ENCODE measurements around the gene CTSE. TPM values are rescaled to one million over a fixed set of nuclear protein-coding genes. Genes with fewer than 3 reads are reported as not detected.
A peak's percentile ranks its signal among the peaks of the same experiment; 100 is the strongest.
"Not testable (repeated sequence)": the region's sequence is repeated elsewhere in the genome, so short reads cannot be mapped to it uniquely, and the experiment has no call there.

Gene CTSE
- not detected for total RNA-seq
- long read RNA-seq: 0 reads

DNA sequence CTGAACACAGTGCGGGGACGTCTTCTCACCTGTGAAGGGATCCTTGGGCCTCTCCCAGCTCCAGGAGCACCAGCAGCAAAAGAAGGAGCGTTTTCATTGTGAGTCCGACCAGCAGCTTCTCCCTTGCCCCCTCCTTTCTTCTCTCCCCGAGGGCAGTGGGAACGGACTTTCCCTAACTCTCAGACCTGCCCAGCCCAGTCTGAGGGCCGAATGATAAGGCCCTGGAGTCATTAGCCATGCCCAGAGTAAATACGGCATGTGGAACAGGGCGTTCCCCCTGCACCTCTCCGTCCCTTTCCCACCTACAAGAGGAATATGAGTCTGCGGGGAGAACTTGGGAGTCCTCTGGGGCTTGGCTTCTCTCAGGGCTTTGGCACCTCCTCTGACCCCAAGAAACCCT, at the start of gene CTSE:
Gene CTSE, minus strand, starts transcription at position 201 of the 400 bp plus-strand sequence. Its CDS starts 104 bp downstream, at position 97.
- DNase-seq (ENCODE audit: missing footprints) (no peak), ATAC-seq (no peak)
- intact Hi-C loops (cut with DNase I): no loop called here

DNA sequence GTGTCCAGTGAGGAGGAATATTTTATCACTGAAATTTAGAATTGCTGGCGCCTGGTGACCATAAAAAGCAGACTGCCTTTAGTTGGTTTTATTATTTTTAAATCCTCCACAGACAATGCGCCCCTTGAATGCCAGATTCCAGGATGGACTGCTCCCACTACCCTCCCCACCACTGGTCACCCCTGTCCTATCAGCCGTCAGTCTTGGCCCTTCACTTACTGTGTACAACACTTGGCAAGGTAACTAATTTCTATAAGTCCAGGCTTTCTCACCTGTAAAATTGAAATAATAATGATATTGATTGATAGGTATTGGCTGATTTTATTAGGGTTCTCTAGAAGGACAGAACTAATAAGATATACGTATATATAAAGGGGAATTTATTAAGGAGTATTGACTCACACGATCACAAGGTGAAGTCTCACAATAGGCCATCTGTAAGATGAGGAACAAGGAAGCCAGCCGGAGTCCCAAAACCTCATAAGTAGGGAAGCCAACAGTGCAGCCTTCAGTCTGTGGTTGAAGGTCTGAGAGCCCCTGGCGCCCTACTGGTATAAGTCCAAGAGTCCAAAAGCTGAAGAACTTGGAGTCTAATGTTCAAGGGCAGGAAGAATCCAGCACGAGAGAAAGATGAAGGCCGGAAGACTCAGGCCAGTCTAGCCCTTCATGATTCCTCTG, 47.1 kb upstream of the CTSE start:
- no peak for DNase-seq (ENCODE audit: missing footprints)
- intact Hi-C loops (cut with DNase I): no loop called here
- ATAC-seq: no peak

DNA sequence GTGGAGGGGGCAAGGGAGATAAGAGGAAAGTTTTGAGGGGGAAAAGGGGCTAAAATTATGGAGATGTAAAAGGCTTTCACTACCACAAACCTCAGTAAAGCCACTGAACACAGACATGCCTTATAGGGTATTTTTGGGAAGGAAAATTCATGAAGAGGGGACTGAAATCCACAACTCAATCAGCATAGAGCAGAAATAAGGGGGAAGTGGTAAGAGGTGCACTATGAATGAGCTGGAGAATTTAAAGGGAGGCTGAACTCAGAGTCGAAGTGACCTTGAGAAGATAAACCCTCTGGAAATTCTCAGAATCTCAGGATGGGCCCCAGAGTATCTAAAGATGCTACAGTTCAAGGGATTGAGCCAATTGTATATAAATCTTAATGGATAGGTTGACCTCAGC, 44.6 kb upstream of the CTSE start:
- DNase-seq (ENCODE audit: missing footprints): no peak
- no peak for ATAC-seq
- intact Hi-C loops (cut with DNase I): no loop called here

DNA sequence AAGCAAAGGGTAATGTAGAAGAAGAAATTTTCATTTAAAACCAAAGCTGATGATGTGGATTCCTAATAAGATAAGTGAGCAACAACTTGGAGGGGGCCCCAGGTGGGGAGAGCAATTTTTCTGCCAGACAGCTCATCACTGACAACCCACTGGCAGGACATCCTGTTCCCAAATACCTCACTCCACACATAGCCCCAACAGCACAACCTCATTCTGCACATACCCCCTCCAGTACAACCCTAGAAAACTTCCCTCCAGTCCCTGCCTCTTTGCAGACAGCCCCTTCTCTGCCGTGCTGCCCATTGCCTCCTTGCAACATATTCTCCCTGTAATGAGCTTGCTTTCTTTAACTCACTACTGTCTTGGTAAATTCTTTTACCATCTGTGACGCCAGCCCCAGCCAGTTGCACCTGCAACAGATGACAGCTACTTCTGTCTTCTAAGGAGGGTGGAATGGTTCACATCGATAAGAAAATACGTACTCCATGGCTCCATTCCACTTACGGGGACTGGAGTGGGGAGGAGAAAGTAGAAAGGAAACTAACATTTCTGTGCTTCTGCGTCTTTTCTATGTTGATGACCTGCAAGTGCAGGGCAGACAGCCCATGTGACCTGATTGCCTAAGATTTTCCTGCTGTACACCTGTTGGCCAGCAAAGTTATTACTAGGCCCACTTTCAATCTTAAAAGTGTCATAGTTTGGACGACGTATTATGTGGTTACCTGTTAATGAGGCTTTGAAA, 44.0 kb upstream of the CTSE start:
- no peak for DNase-seq (ENCODE audit: missing footprints)
- intact Hi-C loops (cut with DNase I): no loop called here
- peak; percentile 79 for ATAC-seq

DNA sequence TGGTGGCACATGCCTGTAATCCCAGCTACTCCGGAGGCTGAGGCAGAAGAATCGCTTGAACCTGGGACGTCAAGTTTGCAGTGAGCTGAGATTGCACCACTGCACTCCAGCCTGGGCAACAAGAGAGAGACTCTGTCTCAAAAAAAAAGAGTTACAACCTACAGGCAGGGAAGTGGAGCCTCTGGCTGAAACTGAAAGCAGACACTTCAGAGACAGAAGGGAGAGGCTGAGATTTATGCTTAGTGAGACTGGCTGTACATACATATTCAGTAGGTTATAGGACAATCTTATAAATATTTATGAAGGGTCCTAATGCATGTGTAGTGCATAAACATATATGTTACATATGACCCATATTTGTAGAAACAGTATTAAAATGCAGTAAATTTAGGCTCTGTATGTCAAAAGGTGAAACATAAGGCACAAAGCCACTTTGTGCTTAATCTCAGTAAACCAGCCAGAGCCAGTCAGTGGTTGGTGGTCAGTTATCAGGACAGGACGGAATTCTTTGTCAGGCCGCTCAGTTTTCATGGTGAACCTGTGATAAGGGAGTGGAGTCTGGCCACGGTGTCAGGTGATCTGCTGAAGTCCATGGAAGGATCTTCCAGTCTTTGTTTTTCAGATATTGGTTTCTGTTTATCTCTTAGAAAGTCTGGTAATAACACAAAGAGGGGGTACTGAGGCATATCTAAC, 42.9 kb upstream of the CTSE start:
- no peak for ATAC-seq
- intact Hi-C loops (cut with DNase I): no loop called here

DNA sequence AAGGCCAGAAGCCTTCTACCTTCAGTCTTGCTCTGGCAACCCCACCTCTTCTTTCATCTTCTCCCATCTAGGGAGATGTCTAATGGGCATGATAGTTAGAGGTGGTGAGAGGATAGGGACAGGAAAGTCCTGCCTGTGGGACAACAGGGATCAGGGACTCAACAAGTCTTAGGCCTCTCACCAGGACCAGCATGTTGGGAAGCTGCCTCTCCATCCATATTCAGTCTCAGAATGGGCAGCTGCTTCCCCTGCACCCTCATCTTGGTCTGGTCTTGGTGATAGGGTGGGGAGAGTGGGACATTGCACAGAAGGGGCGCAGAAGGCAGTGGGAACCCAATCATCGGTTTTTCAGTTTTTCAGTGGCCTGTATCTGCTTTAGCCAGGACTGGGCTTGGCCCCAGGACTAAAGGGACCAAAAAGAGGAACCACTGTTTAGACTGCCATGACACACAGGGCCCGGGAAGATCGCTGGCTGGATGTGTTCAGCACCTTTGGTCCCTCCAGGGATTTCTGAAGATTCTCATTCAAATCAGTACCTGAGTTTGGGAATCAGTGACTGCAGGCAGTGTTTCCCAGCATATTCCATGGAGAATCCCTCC, 42.0 kb upstream of the CTSE start:
- intact Hi-C loops (cut with DNase I): no loop called here
- DNase-seq (ENCODE audit: missing footprints) (no peak), ATAC-seq (no peak)

More for the DNA sequence above, 42.9 kb upstream of the CTSE start:
- DNase-seq (ENCODE audit: missing footprints): no peak

DNA sequence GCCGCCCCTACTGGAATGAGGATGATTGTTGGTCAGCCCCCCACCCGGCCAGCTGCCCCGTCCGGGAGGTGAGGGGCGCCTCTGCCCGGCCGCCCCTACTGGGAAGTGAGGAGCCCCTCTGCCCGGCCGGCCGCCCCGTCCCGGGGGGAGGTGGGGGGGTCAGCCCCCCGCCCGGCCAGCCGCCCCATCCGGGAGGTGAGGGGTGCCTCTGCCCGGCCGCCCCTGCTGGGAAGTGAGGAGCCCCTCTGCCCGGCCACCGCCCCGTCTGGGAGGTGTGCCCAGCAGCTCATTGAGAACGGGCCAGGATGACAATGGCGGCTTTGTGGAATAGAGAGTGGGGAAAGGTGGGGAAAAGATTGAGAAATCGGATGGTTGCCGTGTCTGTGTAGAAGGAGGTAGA, 40.8 kb upstream of the CTSE start:
- DNase-seq (ENCODE audit: missing footprints); intact Hi-C loops (cut with DNase I); ATAC-seq: not testable (repeated sequence)

DNA sequence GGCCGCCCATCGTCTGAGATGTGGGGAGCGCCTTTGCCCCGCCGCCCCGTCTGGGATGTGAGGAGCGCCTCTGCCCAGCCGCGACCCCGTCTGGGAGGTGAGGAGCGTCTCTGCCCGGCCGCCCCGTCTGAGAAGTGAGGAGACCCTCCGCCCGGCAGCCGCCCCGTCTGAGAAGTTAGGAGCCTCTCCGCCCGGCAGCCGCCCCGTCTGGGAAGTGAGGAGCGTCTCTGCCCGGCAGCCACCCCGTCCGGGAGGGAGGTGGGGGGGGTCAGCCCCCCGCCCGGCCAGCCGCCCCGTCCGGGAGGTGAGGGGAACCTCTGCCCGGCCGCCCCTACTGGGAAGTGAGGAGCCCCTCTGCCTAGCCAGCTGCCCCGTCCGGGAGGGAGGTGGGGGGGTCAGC, 40.3 kb upstream of the CTSE start:
- DNase-seq (ENCODE audit: missing footprints); ATAC-seq; intact Hi-C loops (cut with DNase I): not testable (repeated sequence)

DNA sequence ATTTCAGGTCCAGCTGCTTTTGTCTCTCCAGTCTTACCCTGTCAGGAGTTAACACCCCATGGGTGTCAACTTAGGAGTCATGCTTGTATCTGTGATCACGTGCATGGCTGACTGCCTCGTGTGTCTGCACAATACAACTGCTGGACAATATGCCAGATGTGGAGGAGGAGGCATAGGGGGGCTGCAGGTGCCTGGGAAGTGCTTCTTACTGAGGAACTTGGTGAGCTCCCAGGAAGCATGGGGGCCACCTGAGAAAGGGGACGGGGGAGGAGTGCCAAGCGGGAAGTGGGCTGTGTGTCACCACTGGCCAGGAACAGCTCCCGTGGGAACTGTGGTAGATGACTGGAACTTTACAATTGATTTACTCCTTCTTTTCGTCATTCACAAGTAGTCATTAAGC, 38.8 kb upstream of the CTSE start:
- peak; percentile 48 for ATAC-seq
- intact Hi-C loops (cut with DNase I): no loop called here
- DNase-seq (ENCODE audit: missing footprints): no peak

DNA sequence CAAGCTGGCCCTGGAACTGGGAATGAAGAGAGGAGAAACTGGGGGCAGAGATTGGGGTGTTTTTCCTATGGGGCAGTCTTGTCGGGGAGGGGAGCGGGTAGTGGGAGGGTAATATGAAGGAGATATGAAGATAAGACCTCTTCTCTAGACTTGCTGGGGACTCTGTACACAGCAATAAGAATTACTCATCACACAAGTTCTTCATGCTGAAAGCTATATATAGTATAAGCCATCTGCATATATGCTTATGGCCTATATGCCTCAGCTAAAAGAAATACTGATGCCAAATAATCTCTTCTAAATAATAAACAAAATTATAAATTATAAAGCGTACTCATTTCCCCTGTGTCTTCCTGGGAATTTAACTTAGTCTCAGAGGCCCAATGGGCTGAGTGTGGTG, 37.1 kb upstream of the CTSE start:
- no peak for ATAC-seq
- intact Hi-C loops (cut with DNase I): no loop called here
- no peak for DNase-seq (ENCODE audit: missing footprints)

DNA sequence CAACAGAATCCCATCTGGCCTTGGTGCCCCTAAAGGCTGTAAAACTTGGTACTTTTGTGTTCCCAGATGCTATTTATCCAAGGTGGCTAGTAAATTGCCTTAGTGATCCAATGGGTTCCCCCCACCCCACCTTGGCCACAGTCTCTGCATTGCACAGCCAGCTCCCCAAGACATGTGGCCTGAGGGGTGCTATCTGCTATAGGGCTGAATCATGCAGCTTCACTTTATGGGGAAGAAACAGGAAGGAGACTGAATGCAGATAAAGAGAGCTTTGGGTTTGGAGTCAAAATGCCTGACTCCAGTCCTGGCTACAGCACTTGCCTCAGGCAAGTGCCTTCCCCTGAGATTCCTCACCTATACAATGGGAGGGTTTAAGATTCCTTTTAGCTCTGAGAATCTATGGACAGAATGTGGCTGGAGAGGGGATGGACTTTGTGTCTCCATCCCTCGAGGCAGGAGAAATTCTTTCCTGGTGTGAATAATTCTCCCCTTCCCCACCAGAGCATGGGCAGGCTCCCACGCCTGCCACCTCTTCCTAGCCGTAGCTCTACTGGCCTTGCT, 35.7 kb upstream of the CTSE start:
- intact Hi-C loops (cut with DNase I): no loop called here

DNA sequence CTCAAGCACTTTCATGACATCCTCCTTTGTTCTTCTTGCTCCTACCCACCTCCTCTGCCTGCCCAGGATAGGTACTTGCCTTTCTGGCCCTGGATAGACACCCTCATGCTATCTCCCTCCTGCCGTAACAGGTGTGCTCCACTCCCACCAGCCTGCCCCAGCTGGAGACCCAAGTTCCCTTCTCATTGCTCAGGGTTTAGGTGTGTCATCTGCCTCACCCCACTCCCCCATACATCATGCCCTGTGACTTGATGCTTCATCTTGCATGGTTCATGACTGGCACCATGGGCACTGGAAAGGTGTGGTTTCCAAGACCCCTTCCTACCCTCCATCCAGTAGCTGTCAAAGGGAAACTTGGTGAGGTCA, 35.2 kb upstream of the CTSE start:
- intact Hi-C loops (cut with DNase I): no loop called here
- DNase-seq (ENCODE audit: missing footprints) (no peak), ATAC-seq (no peak)

More for the DNA sequence above, 35.7 kb upstream of the CTSE start:
- no peak for ATAC-seq
- no peak for DNase-seq (ENCODE audit: missing footprints)

DNA sequence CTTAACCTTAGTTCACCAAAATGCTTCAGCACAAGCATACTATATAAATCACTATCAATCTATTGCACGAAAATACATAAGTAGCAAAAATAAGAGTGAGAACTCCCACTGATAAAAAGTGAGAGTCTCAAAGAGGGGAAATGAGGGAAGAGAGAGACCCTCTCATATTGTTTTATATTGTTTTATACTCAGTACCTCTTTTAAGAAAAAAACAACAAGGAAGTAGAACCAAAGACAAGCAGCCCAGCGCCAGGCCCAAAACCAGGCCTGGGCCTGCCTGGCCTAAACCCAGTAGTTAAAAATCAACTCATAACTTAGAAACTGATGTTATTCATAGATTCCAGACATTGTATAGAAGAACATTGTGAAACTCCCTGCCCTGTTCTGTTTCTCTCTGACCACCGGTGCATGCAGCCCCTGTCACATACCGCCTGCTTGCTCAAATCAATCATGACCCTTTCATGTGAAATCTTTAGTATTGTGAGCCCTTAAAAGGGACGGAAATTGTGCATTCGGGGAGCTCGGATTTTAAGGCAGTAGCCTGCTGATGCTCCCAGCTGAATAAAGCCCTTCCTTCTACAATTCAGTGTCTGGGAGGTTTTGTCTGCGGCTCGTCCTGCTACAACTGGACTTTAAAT, 34.7 kb upstream of the CTSE start:
- ATAC-seq; DNase-seq (ENCODE audit: missing footprints); intact Hi-C loops (cut with DNase I): not testable (repeated sequence)

DNA sequence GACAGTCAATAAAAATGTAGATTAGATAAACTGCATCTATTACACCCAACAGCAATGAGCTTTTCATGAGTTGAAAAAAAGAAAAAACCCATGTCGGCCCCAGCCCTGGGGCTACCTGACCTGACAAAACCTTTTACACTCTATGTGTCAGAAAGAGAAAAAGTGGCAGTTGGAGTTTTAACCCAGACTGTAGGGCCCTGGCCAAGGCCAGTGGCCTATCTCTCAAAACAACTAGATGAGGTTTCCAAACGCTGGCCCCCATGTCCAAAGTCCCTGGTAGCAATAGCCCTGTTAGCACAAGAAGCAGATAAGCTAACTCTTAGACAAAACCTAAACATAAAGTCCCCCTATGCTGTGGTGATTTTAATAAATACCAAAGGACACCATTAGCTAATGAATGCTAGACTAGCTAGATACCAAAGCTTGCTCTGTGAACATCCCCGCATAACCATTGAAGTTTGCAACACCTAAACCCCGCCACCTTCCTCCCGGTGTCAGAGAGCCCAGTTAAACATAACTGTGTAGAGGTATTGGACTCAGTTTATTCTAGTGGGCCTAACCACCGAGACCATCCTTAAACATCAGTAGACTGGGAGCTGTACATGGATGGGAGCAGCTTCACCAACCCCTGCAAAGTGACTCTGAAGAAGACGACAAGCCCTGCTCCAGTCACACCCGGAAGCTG, 32.1 kb upstream of the CTSE start:
- DNase-seq (ENCODE audit: missing footprints); intact Hi-C loops (cut with DNase I); ATAC-seq: not testable (repeated sequence)

DNA sequence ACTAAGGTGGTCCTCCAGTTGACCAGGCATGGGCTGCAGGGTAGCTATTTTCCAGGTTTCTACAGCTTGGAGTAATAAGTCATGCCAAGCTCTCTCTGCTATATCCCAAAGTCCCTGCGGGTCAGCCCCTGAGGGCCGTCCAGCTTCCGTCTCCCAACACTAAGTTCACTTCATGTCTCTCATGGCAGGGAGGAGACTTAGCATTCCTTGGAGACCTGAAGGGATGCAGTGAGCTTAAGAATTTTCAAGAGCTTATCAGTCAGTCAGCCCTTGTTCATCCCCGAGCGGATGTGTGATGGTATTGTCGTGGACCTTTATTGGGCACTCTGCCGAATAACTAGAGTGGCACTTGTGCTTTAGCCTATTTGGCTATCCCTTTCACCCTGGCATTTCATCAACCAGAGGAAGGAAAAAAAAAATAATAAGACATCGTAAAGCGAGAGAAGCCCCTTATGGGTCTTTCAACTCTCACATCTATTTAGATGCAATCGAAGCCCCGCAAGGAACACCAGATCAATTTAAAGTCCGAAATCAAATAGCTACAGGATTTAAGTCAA, 31.5 kb upstream of the CTSE start:
- ATAC-seq; DNase-seq (ENCODE audit: missing footprints); intact Hi-C loops (cut with DNase I): not testable (repeated sequence)

DNA sequence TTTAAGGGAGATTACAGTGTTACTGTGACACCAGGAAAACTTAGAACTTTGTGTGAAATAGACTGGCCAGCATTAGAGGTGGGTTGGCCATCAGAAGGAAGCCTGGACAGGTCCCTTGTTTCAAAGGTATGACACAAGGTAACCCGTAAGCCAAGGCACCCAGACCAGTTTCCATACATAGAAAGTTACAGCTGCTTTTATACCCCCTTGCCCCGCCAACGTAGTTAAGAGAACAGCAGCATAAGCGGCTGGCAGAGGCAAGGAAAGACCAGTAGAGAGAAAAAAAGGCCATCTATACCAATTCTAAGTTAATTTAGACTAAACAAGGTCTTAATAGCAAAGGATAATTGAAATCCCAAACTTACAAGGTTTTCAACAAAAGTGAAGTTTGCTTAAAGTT, 29.9 kb upstream of the CTSE start:
- intact Hi-C loops (cut with DNase I); DNase-seq (ENCODE audit: missing footprints); ATAC-seq: not testable (repeated sequence)

DNA sequence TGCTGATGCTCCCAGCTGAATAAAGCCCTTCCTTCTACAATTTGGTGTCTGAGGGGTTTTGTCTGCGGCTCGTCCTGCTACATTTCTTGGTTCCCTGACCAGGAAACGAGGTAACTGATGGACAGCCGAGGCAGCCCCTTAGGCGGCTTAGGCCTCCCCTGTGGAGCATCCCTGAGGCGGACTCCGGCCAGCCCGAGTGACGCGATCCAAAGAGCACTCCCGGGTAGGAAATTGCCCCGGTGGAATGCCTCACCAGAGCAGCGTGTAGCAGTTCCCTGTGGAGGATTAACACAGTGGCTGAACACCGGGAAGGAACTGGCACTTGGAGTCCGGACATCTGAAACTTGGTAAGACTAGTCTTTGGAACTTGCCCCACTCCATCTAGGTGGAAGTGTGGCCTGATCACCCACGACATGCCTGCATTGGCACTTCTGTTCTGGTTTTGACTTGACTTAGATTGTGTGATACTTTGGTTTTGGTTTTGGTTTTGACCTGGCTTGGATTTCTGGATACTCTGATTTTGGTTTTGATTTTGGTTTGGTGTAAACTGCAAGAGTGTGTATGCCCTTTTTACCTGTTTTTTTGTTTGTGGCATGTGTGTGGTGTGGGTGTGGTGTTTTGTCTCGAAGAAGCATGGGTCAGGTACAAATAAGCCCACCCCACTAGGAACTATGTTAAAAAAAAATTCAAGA, 29.4 kb upstream of the CTSE start, which contains the start of gene RHEX:
Gene RHEX, plus strand, starts transcription at position 255 of the 692 bp plus-strand sequence. CDS start 44,656 bp downstream, outside the sequence.
- ATAC-seq; intact Hi-C loops (cut with DNase I): not testable (repeated sequence)
- DNase-seq (ENCODE audit: missing footprints): peak; percentile 72
